DOHH2 (cell line): ENCODE measurements around the gene FAM107B.

Experiments
- EZH2phosphoT487 ChIP-seq: fragments of 200-600 bp; sonication (generic); IDR thresholded peaks from 2 replicates; pipeline ENCODE4 v1.6.1; 2017; ENCODE audit warnings: borderline replicate concordance, mild to moderate bottlenecking, antibody characterized with exemption, low read length, moderate library complexity, mixed read lengths
- TF ChIP-seq, protein P1 (sequence below): fragments of 200-600 bp; sonication (generic); IDR thresholded peaks from one replicate; pipeline ENCODE4 v1.5.1; 2014; ENCODE audit warnings: antibody characterized with exemption, mild to moderate bottlenecking, low read depth, low read length; ENCODE audit not compliant: poor library complexity, severe bottlenecking

GRCh38 chr10:14656052-14656730, 118.5 kb downstream of the FAM107B start:
- TF ChIP-seq, protein P1, sequence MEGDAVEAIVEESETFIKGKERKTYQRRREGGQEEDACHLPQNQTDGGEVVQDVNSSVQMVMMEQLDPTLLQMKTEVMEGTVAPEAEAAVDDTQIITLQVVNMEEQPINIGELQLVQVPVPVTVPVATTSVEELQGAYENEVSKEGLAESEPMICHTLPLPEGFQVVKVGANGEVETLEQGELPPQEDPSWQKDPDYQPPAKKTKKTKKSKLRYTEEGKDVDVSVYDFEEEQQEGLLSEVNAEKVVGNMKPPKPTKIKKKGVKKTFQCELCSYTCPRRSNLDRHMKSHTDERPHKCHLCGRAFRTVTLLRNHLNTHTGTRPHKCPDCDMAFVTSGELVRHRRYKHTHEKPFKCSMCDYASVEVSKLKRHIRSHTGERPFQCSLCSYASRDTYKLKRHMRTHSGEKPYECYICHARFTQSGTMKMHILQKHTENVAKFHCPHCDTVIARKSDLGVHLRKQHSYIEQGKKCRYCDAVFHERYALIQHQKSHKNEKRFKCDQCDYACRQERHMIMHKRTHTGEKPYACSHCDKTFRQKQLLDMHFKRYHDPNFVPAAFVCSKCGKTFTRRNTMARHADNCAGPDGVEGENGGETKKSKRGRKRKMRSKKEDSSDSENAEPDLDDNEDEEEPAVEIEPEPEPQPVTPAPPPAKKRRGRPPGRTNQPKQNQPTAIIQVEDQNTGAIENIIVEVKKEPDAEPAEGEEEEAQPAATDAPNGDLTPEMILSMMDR: peak; percentile 43
- TF ChIP-seq EZH2phosphoT487: no peak
